Measurements from ENCODE around the gene HSPA13.
A peak's percentile ranks its signal among the peaks of the same experiment; 100 is the strongest.

HSPA13 gene

GRCh38 chr21:14382835-14383595 lies at the start of gene HSPA13:
Gene HSPA13, minus strand, starts transcription at chr21:14383146. Its CDS starts 27 bp downstream, at chr21:14383119.
- Histone ChIP-seq H3K4me2 (peak within 1 kb of the TSS; percentile 97), H3K36me3 (ENCODE audit: insufficient read depth) (peaks cover 6% of the 10 kb centered on the region; the same call in 1 of the 2 replicates), H3K79me2 (ENCODE audit: insufficient read depth, low read depth) (peaks cover 42% of the 10 kb centered on the region), H4K20me1 (ENCODE audit: insufficient read depth) (no peaks in the 10 kb centered on the region), H3K27ac (peak within 1 kb of the TSS; percentile 54), H3K4me3 (IDR thresholded peaks at IDR 0.05; ENCODE audit: insufficient read depth, low read depth, low read length) (peak within 1 kb of the TSS; percentile 76), H3K27me3 (ENCODE audit: insufficient read depth, low read depth) (no peaks in the 10 kb centered on the region), H2AFZ (ENCODE audit: low read depth) (peak within 1 kb of the TSS; percentile 92), H3K4me1 (ENCODE audit: low read depth, poor library complexity, severe bottlenecking) (peaks cover 39% of the 10 kb centered on the region), H3K9ac (peak within 1 kb of the TSS; percentile 68)
- TF ChIP-seq CTCF (conservative IDR thresholded peaks at IDR 0.05; ENCODE audit: low read depth, low read length), result no peak

GRCh38 chr21:14418920-14419319 lies 36.0 kb upstream of the HSPA13 start:
- no peak overlapping the region for H3K27ac ChIP-seq
- H3K9ac ChIP-seq, result no peak overlapping the region
- no peak overlapping the region for H3K4me2 ChIP-seq
- no peaks in the 10 kb centered on the region for H3K79me2 ChIP-seq (ENCODE audit: insufficient read depth, low read depth)
- no peak for TF ChIP-seq CTCF (conservative IDR thresholded peaks at IDR 0.05; ENCODE audit: low read depth, low read length)
- H3K4me3 ChIP-seq (IDR thresholded peaks at IDR 0.05; ENCODE audit: insufficient read depth, low read depth, low read length), result no peak overlapping the region
- no peak overlapping the region for H2AFZ ChIP-seq (ENCODE audit: low read depth)
- no peaks in the 10 kb centered on the region for H3K36me3 ChIP-seq (ENCODE audit: insufficient read depth)
- H4K20me1 ChIP-seq (ENCODE audit: insufficient read depth), result no peaks in the 10 kb centered on the region
- H3K4me1 ChIP-seq (ENCODE audit: low read depth, poor library complexity, severe bottlenecking), result peaks cover 21% of the 10 kb centered on the region
- no peaks in the 10 kb centered on the region for H3K27me3 ChIP-seq (ENCODE audit: insufficient read depth, low read depth)

- peaks cover 21% of the 10 kb centered on the region for H3K4me1 ChIP-seq (ENCODE audit: low read depth, poor library complexity, severe bottlenecking)
- H3K9ac ChIP-seq, result no peak overlapping the region
- no peak for TF ChIP-seq CTCF (conservative IDR thresholded peaks at IDR 0.05; ENCODE audit: low read depth, low read length)
- no peaks in the 10 kb centered on the region for H3K27me3 ChIP-seq (ENCODE audit: insufficient read depth, low read depth)
- H3K36me3 ChIP-seq (ENCODE audit: insufficient read depth), result no peaks in the 10 kb centered on the region
- H4K20me1 ChIP-seq (ENCODE audit: insufficient read depth), result no peaks in the 10 kb centered on the region
- no peak overlapping the region for H3K4me2 ChIP-seq
- H2AFZ ChIP-seq (ENCODE audit: low read depth), result no peak overlapping the region
- H3K27ac ChIP-seq, result no peak overlapping the region
- no peaks in the 10 kb centered on the region for H3K79me2 ChIP-seq (ENCODE audit: insufficient read depth, low read depth)
- no peak overlapping the region for H3K4me3 ChIP-seq (IDR thresholded peaks at IDR 0.05; ENCODE audit: insufficient read depth, low read depth, low read length)
These were observed 32.1 kb upstream of the HSPA13 start for GRCh38 chr21:14414932-14415508.

GRCh38 chr21:14405962-14406361 lies 23.0 kb upstream of the HSPA13 start:
- Histone ChIP-seq H3K4me2 (no peak overlapping the region), H4K20me1 (ENCODE audit: insufficient read depth) (no peaks in the 10 kb centered on the region), H2AFZ (ENCODE audit: low read depth) (no peak overlapping the region), H3K79me2 (ENCODE audit: insufficient read depth, low read depth) (no peaks in the 10 kb centered on the region), H3K9ac (no peak overlapping the region), H3K4me3 (IDR thresholded peaks at IDR 0.05; ENCODE audit: insufficient read depth, low read depth, low read length) (no peak overlapping the region), H3K36me3 (ENCODE audit: insufficient read depth) (no peaks in the 10 kb centered on the region), H3K27ac (no peak overlapping the region), H3K27me3 (ENCODE audit: insufficient read depth, low read depth) (no peaks in the 10 kb centered on the region), H3K4me1 (ENCODE audit: low read depth, poor library complexity, severe bottlenecking) (peaks cover 6% of the 10 kb centered on the region)
- no peak for TF ChIP-seq CTCF (conservative IDR thresholded peaks at IDR 0.05; ENCODE audit: low read depth, low read length)
